ENCODE measurements around the gene ADAMTS2.
"Not testable (repeated sequence)": the region's sequence is repeated elsewhere in the genome, so short reads cannot be mapped to it uniquely, and the experiment has no call there.

The ADAMTS2 gene

GRCh38 chr5:179118338-179118737 lies 226.9 kb downstream of the ADAMTS2 start:
- no peak for DNase-seq

GRCh38 chr5:179115845-179116524 lies 229.3 kb downstream of the ADAMTS2 start:
- no peak for DNase-seq

GRCh38 chr5:179115307-179115706 lies 230.0 kb downstream of the ADAMTS2 start:
- no peak for DNase-seq

GRCh38 chr5:179114756-179115155 lies 230.5 kb downstream of the ADAMTS2 start:
- no peak for DNase-seq

GRCh38 chr5:179113945-179114641 lies 231.2 kb downstream of the ADAMTS2 start:
- no peak for DNase-seq

- DNase-seq = no peak
Observed at GRCh38 chr5:179113143-179113530, 232.1 kb downstream of the ADAMTS2 start.

GRCh38 chr5:179112469-179113142 lies 232.7 kb downstream of the ADAMTS2 start:
- DNase-seq = no peak

- no peak for DNase-seq
Observed at GRCh38 chr5:179111267-179112207, 233.7 kb downstream of the ADAMTS2 start.

GRCh38 chr5:179110528-179110927 lies 234.7 kb downstream of the ADAMTS2 start:
- no peak for DNase-seq

GRCh38 chr5:179101282-179101681 lies 244.0 kb downstream of the ADAMTS2 start:
- not testable (repeated sequence) for DNase-seq

- DNase-seq = no peak
Observed at GRCh38 chr5:179089502-179089901, 255.8 kb downstream of the ADAMTS2 start.

- DNase-seq = no peak
Observed at GRCh38 chr5:179080724-179081123, 264.5 kb downstream of the ADAMTS2 start.

GRCh38 chr5:179079165-179079987 lies 265.9 kb downstream of the ADAMTS2 start:
- DNase-seq = no peak

- DNase-seq = no peak
Observed at GRCh38 chr5:179065703-179066102, 279.6 kb downstream of the ADAMTS2 start.

- no peak for DNase-seq
Observed at GRCh38 chr5:179061025-179061424, 284.2 kb downstream of the ADAMTS2 start.
